H1 (cell line): Measurements from ENCODE around the gene OXER1.

Experiments
- EGR1 ChIP-seq: IDR thresholded peaks from 2 replicates; pipeline ENCODE4 v1.6.1; 2011; ENCODE audit warnings: low read depth, low read length, borderline replicate concordance
- EZH2 ChIP-seq: fragments of 200-600 bp; sonication (generic); IDR thresholded peaks from 2 replicates; pipeline ENCODE4 v1.7.1; 2012; ENCODE audit warnings: low read depth, mild to moderate bottlenecking, moderate library complexity, low read length, inconsistent platforms; ENCODE audit not compliant: severe bottlenecking
- POLR2A ChIP-seq, 2 experiments: IDR thresholded peaks; 1 replicate in 1 of 2; 2 replicates in 1 of 2; pipeline ENCODE4 v1.6.1; 2011; ENCODE audit warnings: low read depth in 2 of 2, low read length in 2 of 2, mild to moderate bottlenecking in 2 of 2; ENCODE audit errors: control extremely low read depth in 1 of 2
- SP1 ChIP-seq: IDR thresholded peaks from 2 replicates; pipeline ENCODE4 v1.6.1; 2011; ENCODE audit warnings: low read depth, low read length
- TAF1 ChIP-seq: IDR thresholded peaks from 2 replicates; pipeline ENCODE4 v1.6.1; 2011; ENCODE audit warnings: mild to moderate bottlenecking, low read depth, low read length
- TEAD4 ChIP-seq: IDR thresholded peaks from 2 replicates; pipeline ENCODE4 v1.6.1; 2012; ENCODE audit warnings: low read depth, low read length, inconsistent platforms, mixed read lengths
- YY1 ChIP-seq: IDR thresholded peaks from 2 replicates; pipeline ENCODE4 v1.6.1; 2011; ENCODE audit warnings: low read depth, mild to moderate bottlenecking, low read length
- TF ChIP-seq, protein P1 (sequence below), 3 experiments: IDR thresholded peaks; 1 replicate in 2 of 3; 2 replicates in 1 of 3; pipeline versions ENCODE4 v1.5.1 to v1.6.1; 2011; ENCODE audit warnings: low read length in 3 of 3, mild to moderate bottlenecking in 3 of 3, inconsistent platforms in 2 of 3, low read depth in 1 of 3, moderate library complexity in 1 of 3; ENCODE audit not compliant: insufficient read depth in 1 of 3; ENCODE audit errors: control extremely low read depth in 1 of 3
- TF ChIP-seq, protein P2 (sequence below): IDR thresholded peaks from 2 replicates; pipeline ENCODE4 v1.6.1; 2012; ENCODE audit warnings: inconsistent platforms

- no peak for TF ChIP-seq TEAD4
- TF ChIP-seq, protein P1, sequence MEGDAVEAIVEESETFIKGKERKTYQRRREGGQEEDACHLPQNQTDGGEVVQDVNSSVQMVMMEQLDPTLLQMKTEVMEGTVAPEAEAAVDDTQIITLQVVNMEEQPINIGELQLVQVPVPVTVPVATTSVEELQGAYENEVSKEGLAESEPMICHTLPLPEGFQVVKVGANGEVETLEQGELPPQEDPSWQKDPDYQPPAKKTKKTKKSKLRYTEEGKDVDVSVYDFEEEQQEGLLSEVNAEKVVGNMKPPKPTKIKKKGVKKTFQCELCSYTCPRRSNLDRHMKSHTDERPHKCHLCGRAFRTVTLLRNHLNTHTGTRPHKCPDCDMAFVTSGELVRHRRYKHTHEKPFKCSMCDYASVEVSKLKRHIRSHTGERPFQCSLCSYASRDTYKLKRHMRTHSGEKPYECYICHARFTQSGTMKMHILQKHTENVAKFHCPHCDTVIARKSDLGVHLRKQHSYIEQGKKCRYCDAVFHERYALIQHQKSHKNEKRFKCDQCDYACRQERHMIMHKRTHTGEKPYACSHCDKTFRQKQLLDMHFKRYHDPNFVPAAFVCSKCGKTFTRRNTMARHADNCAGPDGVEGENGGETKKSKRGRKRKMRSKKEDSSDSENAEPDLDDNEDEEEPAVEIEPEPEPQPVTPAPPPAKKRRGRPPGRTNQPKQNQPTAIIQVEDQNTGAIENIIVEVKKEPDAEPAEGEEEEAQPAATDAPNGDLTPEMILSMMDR (IDR thresholded peaks at IDR 0.05; ENCODE audit: control extremely low read depth in 1 of 3, insufficient read depth in 1 of 3, low read depth in 1 of 3, low read length in 3 of 3), result no peak
- TF ChIP-seq SP1, result no peak
- TF ChIP-seq EGR1, result no peak
- TF ChIP-seq POLR2A (IDR thresholded peaks at IDR 0.05; ENCODE audit: control extremely low read depth in 1 of 2, low read depth in 2 of 2, low read length in 2 of 2), result no peak
- TF ChIP-seq YY1, result no peak
- no peak for TF ChIP-seq EZH2
- TF ChIP-seq TAF1, result no peak
- TF ChIP-seq, protein P2, sequence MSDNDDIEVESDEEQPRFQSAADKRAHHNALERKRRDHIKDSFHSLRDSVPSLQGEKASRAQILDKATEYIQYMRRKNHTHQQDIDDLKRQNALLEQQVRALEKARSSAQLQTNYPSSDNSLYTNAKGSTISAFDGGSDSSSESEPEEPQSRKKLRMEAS, result no peak
These were observed 40.4 kb upstream of the OXER1 start for GRCh38 chr2:42804338-42804737.
